ENCODE data around the gene GSTA5. TPM values are rescaled to one million over a fixed set of nuclear protein-coding genes. Genes with fewer than 3 reads are reported as not detected.

Gene GSTA5
- total RNA-seq, 3 donors from 2014 or later (not counting 1 experiment from before 2014, with no cell fraction given), result not detected

DNA sequence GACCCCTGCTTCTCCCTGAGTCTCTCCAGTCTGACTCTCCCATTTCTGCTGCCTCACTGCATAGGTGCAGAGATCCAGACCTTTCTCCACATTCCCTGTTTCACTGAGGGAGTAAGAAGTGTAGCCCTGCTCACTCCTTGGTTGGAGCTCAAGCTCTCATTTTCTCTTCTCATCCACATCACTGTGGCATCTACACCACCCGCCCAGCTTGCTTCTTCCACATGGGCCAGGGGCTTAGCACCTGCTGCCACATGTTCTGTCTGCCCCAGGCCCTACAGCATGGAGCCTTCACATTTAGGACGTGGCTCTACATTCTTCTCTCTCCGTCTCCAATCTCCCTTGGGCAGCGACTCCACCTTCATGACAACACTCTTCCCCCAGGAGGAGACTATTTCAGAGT lies 8.5 kb upstream of the GSTA5 start:
- Histone ChIP-seq H3K27me3 (ENCODE audit: control insufficient read depth, insufficient read depth, low read length) (no peaks in the 10 kb centered on the region), H3K4me1 (ENCODE audit: control insufficient read depth, insufficient read depth, low read length) (no peaks in the 10 kb centered on the region), H3K36me3 (ENCODE audit: control insufficient read depth, insufficient read depth, low read length) (no peaks in the 10 kb centered on the region), H3K27ac (ENCODE audit: low read length) (no peak overlapping the region), H3K4me3 (ENCODE audit: low read length) (no peak overlapping the region), H3K9me3 (ENCODE audit: control insufficient read depth, insufficient read depth, low read length) (no peaks in the 10 kb centered on the region)
- Mint-ChIP-seq H3K36me3 (no peaks in the 10 kb centered on the region), H3K27ac (no peak overlapping the region), H3K4me3 (no peak overlapping the region), H3K4me1 (no peaks in the 10 kb centered on the region), H3K27me3 (ENCODE audit: low read depth in 2 of 2) (peaks cover 28 to 30% of the 10 kb centered on the region in 2 donors), H3K9me3 (no peaks in the 10 kb centered on the region)
- TF ChIP-seq, protein P1, sequence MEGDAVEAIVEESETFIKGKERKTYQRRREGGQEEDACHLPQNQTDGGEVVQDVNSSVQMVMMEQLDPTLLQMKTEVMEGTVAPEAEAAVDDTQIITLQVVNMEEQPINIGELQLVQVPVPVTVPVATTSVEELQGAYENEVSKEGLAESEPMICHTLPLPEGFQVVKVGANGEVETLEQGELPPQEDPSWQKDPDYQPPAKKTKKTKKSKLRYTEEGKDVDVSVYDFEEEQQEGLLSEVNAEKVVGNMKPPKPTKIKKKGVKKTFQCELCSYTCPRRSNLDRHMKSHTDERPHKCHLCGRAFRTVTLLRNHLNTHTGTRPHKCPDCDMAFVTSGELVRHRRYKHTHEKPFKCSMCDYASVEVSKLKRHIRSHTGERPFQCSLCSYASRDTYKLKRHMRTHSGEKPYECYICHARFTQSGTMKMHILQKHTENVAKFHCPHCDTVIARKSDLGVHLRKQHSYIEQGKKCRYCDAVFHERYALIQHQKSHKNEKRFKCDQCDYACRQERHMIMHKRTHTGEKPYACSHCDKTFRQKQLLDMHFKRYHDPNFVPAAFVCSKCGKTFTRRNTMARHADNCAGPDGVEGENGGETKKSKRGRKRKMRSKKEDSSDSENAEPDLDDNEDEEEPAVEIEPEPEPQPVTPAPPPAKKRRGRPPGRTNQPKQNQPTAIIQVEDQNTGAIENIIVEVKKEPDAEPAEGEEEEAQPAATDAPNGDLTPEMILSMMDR (IDR thresholded peaks at IDR 0.05), result no peak
- ATAC-seq (no peak), DNase-seq (no peak)
- intact Hi-C loops (cut with micrococcal nuclease), result no loop called here
- 87% methylated on average over 4 of the region's 4 CpGs for WGBS (ENCODE audit: insufficient coverage)

GRCh38 chr6:52846002-52846401 lies 5.4 kb upstream of the GSTA5 start:
- H3K4me3 Mint-ChIP-seq, result no peak overlapping the region
- Histone ChIP-seq H3K27me3 (ENCODE audit: control insufficient read depth, insufficient read depth, low read length) (no peaks in the 10 kb centered on the region), H3K4me3 (ENCODE audit: low read length) (no peak overlapping the region), H3K4me1 (ENCODE audit: control insufficient read depth, insufficient read depth, low read length) (no peaks in the 10 kb centered on the region), H3K9me3 (ENCODE audit: control insufficient read depth, insufficient read depth, low read length) (no peaks in the 10 kb centered on the region), H3K36me3 (ENCODE audit: control insufficient read depth, insufficient read depth, low read length) (no peaks in the 10 kb centered on the region), H3K27ac (ENCODE audit: low read length) (no peak overlapping the region)
- no peaks in the 10 kb centered on the region for H3K4me1 Mint-ChIP-seq
- TF ChIP-seq, protein P1 (IDR thresholded peaks at IDR 0.05), result no peak
- intact Hi-C loops (cut with micrococcal nuclease), result no loop called here
- ATAC-seq, result no peak
- H3K9me3 Mint-ChIP-seq, result no peaks in the 10 kb centered on the region
- no peak overlapping the region for H3K27ac Mint-ChIP-seq
- no peak for DNase-seq
- H3K36me3 Mint-ChIP-seq, result no peaks in the 10 kb centered on the region
- 40% methylated on average over 1 of the region's 1 CpG for WGBS (ENCODE audit: insufficient coverage)
- H3K27me3 Mint-ChIP-seq (ENCODE audit: low read depth in 2 of 2), result peaks cover 9 to 16% of the 10 kb centered on the region in 2 donors

DNA sequence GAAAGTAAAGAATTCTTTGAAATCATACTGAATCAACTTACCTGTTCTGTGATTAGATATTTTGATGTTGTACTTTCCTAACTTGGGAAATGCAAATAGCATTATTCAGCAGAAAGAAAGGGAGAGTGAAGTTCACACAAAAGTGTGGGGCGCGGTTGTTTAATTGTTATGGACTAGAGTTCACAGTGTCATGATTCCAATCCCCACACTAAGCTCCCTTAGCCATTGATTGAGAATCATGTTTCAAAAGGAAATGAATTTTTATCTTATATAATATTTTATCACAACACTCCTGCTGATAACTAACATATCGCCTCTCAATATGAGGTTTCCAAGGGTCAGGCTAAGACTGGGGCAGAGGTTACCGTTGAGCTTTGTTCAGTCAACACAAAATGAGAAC lies 3.0 kb upstream of the GSTA5 start:
- H3K27ac ChIP-seq (ENCODE audit: low read length), result no peak overlapping the region
- DNase-seq (no peak), ATAC-seq (no peak)
- H3K4me3 ChIP-seq (ENCODE audit: low read length), result no peak overlapping the region
- 93% methylated on average over 2 of the region's 4 CpGs for WGBS (ENCODE audit: insufficient coverage)
- H3K4me1 ChIP-seq (ENCODE audit: control insufficient read depth, insufficient read depth, low read length), result no peaks in the 10 kb centered on the region
- intact Hi-C loops (cut with micrococcal nuclease), result no loop called here
- H3K27me3 Mint-ChIP-seq (ENCODE audit: low read depth in 2 of 2), result peaks cover 11 to 15% of the 10 kb centered on the region in 2 donors
- no peak overlapping the region for H3K4me3 Mint-ChIP-seq
- H3K36me3 ChIP-seq (ENCODE audit: control insufficient read depth, insufficient read depth, low read length), result no peaks in the 10 kb centered on the region
- no peaks in the 10 kb centered on the region for H3K36me3 Mint-ChIP-seq
- H3K9me3 ChIP-seq (ENCODE audit: control insufficient read depth, insufficient read depth, low read length), result no peaks in the 10 kb centered on the region
- no peaks in the 10 kb centered on the region for H3K9me3 Mint-ChIP-seq
- H3K27ac Mint-ChIP-seq, result no peak overlapping the region
- no peaks in the 10 kb centered on the region for H3K27me3 ChIP-seq (ENCODE audit: control insufficient read depth, insufficient read depth, low read length)
- TF ChIP-seq, protein P1 (IDR thresholded peaks at IDR 0.05), result no peak
- H3K4me1 Mint-ChIP-seq, result no peaks in the 10 kb centered on the region

Data from natural killer cell (primary cell).